ENCODE data around the gene ENPP4. TPM values are rescaled to one million over a fixed set of nuclear protein-coding genes. Genes with fewer than 3 reads are reported as not detected.
"Not testable (repeated sequence)": the region's sequence is repeated elsewhere in the genome, so short reads cannot be mapped to it uniquely, and the experiment has no call there.

ENPP4 gene
- total RNA-seq, 1 donor from 2014 or later, result 4.6 TPM

GRCh38 chr6:46134216-46134615, 4.4 kb downstream of the ENPP4 start:
- no peak for DNase-seq

- DNase-seq, result no peak
Observed at GRCh38 chr6:46135176-46135575, 5.4 kb downstream of the ENPP4 start.

- no peak for DNase-seq
Observed at GRCh38 chr6:46136831-46137230, 7.0 kb downstream of the ENPP4 start.

- no peak for DNase-seq
Observed at GRCh38 chr6:46137387-46137786, 7.6 kb downstream of the ENPP4 start.

GRCh38 chr6:46138281-46138680, 8.5 kb downstream of the ENPP4 start:
- DNase-seq, result no peak

- DNase-seq, result no peak
Observed at GRCh38 chr6:46144270-46144669, 14.5 kb downstream of the ENPP4 start.

- not testable (repeated sequence) for DNase-seq
Observed at GRCh38 chr6:46149066-46149465, 19.3 kb downstream of the ENPP4 start.

GRCh38 chr6:46156701-46157100, 26.9 kb downstream of the ENPP4 start:
- no peak for DNase-seq

- DNase-seq, result no peak
Observed at GRCh38 chr6:46159229-46159628, 29.4 kb downstream of the ENPP4 start.

GRCh38 chr6:46160102-46160501, 30.3 kb downstream of the ENPP4 start:
- DNase-seq, result no peak

GRCh38 chr6:46170357-46171289, 40.8 kb downstream of the ENPP4 start, which contains the start of gene ENPP5:
Gene ENPP5, minus strand, starts transcription at chr6:46170980. Its CDS starts 2,718 bp downstream, at chr6:46168262.
- peak; percentile 3 for DNase-seq

- no peak for DNase-seq
Observed at GRCh38 chr6:46172176-46172575, 42.4 kb downstream of the ENPP4 start.

GRCh38 chr6:46174904-46175303, 45.1 kb downstream of the ENPP4 start:
- DNase-seq, result no peak

GRCh38 chr6:46175446-46175845, 45.7 kb downstream of the ENPP4 start:
- DNase-seq, result no peak

- no peak for DNase-seq
Observed at GRCh38 chr6:46175976-46176375, 46.2 kb downstream of the ENPP4 start.

GRCh38 chr6:46184114-46184513, 54.3 kb downstream of the ENPP4 start:
- peak; percentile 26 for DNase-seq

- DNase-seq, result no peak
Observed at GRCh38 chr6:46186583-46186982, 56.8 kb downstream of the ENPP4 start.

GRCh38 chr6:46189726-46190125, 59.9 kb downstream of the ENPP4 start:
- DNase-seq, result no peak

- no peak for DNase-seq
Observed at GRCh38 chr6:46190889-46191288, 61.1 kb downstream of the ENPP4 start.

- DNase-seq, result no peak
Observed at GRCh38 chr6:46191961-46192360, 62.2 kb downstream of the ENPP4 start.

All from skin of body (tissue), 2 donors.